HEK293T (cell line): ENCODE results near the gene ANXA6.

Source experiments
- CTCF ChIA-PET: fragments of 350-600 bp; formaldehyde crosslinking; extraction: SDS; loops from one replicate; lab custom pipeline; 2021; ENCODE audit warnings: antibody characterized with exemption, inconsistent platforms; lab: Yijun Ruan, JAX
- POLR2A ChIA-PET: fragments of 350-600 bp; formaldehyde crosslinking; extraction: SDS; loops from one replicate; lab custom pipeline; 2020; ENCODE audit warnings: antibody characterized with exemption, inconsistent platforms; lab: Yijun Ruan, JAX
- DNase-seq: peaks from one replicate; pipeline ENCODE4 v3.0.0; 2012; ENCODE audit warnings: mixed read lengths; ENCODE audit errors: extremely low spot score
- ARNT ChIP-seq: fragments of 450-650 bp; IDR thresholded peaks from 2 replicates; pipeline ENCODE4 v1.6.1; 2017; ENCODE audit warnings: mild to moderate bottlenecking
- BHLHE40 ChIP-seq: fragments of 450-650 bp; IDR thresholded peaks from 2 replicates; pipeline ENCODE4 v1.6.1; 2016; ENCODE audit warnings: mild to moderate bottlenecking, moderate library complexity, borderline replicate concordance
- CTBP1 ChIP-seq: fragments of 450-650 bp; IDR thresholded peaks from 2 replicates; pipeline ENCODE4 v1.6.1; 2016; ENCODE audit warnings: borderline replicate concordance
- ELF4 ChIP-seq: fragments of 450-650 bp; IDR thresholded peaks from 2 replicates; pipeline ENCODE4 v1.6.1; 2017; ENCODE audit warnings: antibody characterized with exemption
- FOXA1 ChIP-seq: fragments of 450-650 bp; IDR thresholded peaks from 2 replicates; pipeline ENCODE4 v1.6.1; 2016; ENCODE audit warnings: mild to moderate bottlenecking
- FOXK2 ChIP-seq: fragments of 450-650 bp; IDR thresholded peaks from 2 replicates; pipeline ENCODE4 v1.6.1; 2016; ENCODE audit warnings: mild to moderate bottlenecking
- FOXM1 ChIP-seq: fragments of 450-650 bp; IDR thresholded peaks from 2 replicates; pipeline ENCODE4 v1.6.1; 2017; ENCODE audit warnings: mild to moderate bottlenecking, borderline replicate concordance
- HDGF ChIP-seq: fragments of 450-650 bp; IDR thresholded peaks from 2 replicates; pipeline ENCODE4 v1.6.1; 2017; ENCODE audit warnings: antibody characterized with exemption, borderline replicate concordance
- L3MBTL2 ChIP-seq: fragments of 450-650 bp; conservative IDR thresholded peaks from 2 replicates; pipeline ENCODE4 v1.6.1; 2016; ENCODE audit warnings: mild to moderate bottlenecking
- LEF1 ChIP-seq: fragments of 450-650 bp; IDR thresholded peaks from 2 replicates; pipeline ENCODE4 v1.6.1; 2017; ENCODE audit warnings: mild to moderate bottlenecking, borderline replicate concordance
- NFRKB ChIP-seq: fragments of 450-650 bp; IDR thresholded peaks from 2 replicates; pipeline ENCODE4 v1.6.1; 2016; ENCODE audit warnings: mild to moderate bottlenecking, moderate library complexity
- PKNOX1 ChIP-seq: fragments of 450-650 bp; IDR thresholded peaks from 2 replicates; pipeline ENCODE4 v1.6.1; 2016
- SP1 ChIP-seq: fragments of 450-650 bp; IDR thresholded peaks from 2 replicates; pipeline ENCODE4 v1.6.1; 2017
- SUZ12 ChIP-seq: fragments of 450-650 bp; IDR thresholded peaks from 2 replicates; pipeline ENCODE4 v1.6.1; 2016; ENCODE audit warnings: mild to moderate bottlenecking
- TARDBP ChIP-seq: fragments of 450-650 bp; IDR thresholded peaks from 2 replicates; pipeline ENCODE4 v1.6.1; 2016
- ZNF384 ChIP-seq: fragments of 450-650 bp; IDR thresholded peaks from 2 replicates; pipeline ENCODE4 v1.6.1; 2016

The ANXA6 gene

DNA sequence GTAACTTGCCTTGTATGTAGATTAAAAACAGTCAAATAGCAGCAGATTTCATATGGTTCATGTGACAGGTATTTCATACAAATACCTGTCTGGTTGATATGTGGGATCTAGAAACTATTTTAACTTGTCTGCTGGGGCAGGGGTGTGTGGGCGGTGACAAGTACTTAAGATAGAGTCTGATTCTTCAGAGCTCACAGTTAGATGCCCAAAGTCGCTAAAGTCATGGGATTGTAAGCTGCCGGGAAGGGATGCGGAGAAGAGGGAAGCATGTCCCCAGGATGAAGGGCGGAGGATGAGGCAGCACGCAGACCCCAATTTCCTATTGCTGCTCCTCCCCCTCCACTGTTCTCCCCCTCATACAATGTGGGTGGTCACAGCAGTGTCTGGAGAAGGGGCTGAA lies 13.3 kb downstream of the ANXA6 start:
- CTCF ChIA-PET, result interaction anchor here (0.9 to 1.8 kb wide), 2 partner anchors 18 to 22 kb away, joined by 3 to 6 read pairs; no protein-coding TSS in a partner anchor
- POLR2A ChIA-PET, result no interaction called here
- DNase-seq, result no peak
- TF ChIP-seq HDGF (no peak), FOXM1 (no peak)

GRCh38 chr5:151143645-151144044 lies 13.9 kb downstream of the ANXA6 start:
- ChIA-PET POLR2A (interaction anchor here (1.6 kb wide), 1 partner anchor 14 kb away, joined by 8 read pairs; the partner anchor contains the start of gene ANXA6), CTCF (interaction anchor here (1.8 to 2.7 kb wide), 2 partner anchors 18 kb away, joined by 6 to 10 read pairs; no protein-coding TSS in a partner anchor)
- DNase-seq, result no peak
- TF ChIP-seq ELF4, result no peak
- TF ChIP-seq FOXK2, result no peak
- no peak for TF ChIP-seq NFRKB
- no peak for TF ChIP-seq FOXA1
- no peak for TF ChIP-seq LEF1
- no peak for TF ChIP-seq ZNF384
- TF ChIP-seq SP1, result no peak
- TF ChIP-seq BHLHE40, result no peak
- TF ChIP-seq L3MBTL2, result no peak
- no peak for TF ChIP-seq HDGF
- TF ChIP-seq TARDBP, result no peak
- no peak for TF ChIP-seq ARNT
- no peak for TF ChIP-seq CTBP1
- no peak for TF ChIP-seq FOXM1
- TF ChIP-seq SUZ12, result no peak

DNA sequence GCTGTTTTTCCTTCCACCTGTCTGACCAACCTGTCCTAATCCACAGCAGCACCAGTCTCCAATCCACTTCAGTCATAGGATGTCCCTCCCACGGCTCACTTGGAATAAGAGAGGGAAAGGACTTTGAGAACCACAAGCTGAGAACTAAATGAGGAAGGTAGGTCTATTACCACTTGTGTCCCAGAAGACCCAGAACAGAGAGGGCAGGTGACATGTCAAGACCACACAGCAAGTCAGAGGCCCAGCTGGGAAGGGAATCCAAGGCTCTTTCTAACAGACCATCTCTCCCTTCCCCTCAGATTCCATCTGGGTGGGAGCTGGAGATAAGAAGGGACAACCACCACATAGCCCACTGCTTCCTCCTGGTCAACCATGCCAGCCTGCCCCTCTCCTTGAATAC lies 14.6 kb downstream of the ANXA6 start:
- TF ChIP-seq LEF1 (no peak), ELF4 (no peak), FOXA1 (no peak), FOXM1 (no peak)
- CTCF ChIA-PET, result interaction anchor here (2.0 to 2.7 kb wide), 2 partner anchors 17 to 27 kb away, joined by 6 to 10 read pairs; no protein-coding TSS in a partner anchor
- DNase-seq, result no peak
- POLR2A ChIA-PET, result interaction anchor here (1.6 kb wide), 1 partner anchor 15 kb away, joined by 8 read pairs; the partner anchor contains the start of gene ANXA6

- ChIA-PET POLR2A (interaction anchor here (1.2 kb wide), 1 partner anchor 16 kb away, joined by 4 read pairs; the partner anchor contains the start of gene ANXA6), CTCF (interaction anchor here (0.6 to 2.7 kb wide), 3 partner anchors 16 to 599 kb away, joined by 3 to 10 read pairs (median 6); no protein-coding TSS in a partner anchor)
- no peak for TF ChIP-seq FOXA1
- no peak for TF ChIP-seq CTBP1
- TF ChIP-seq FOXM1, result no peak
- no peak for TF ChIP-seq SP1
- TF ChIP-seq ZNF384, result no peak
- TF ChIP-seq HDGF, result no peak
- TF ChIP-seq SUZ12, result no peak
- no peak for TF ChIP-seq NFRKB
- TF ChIP-seq PKNOX1, result no peak
- no peak for TF ChIP-seq ELF4
- TF ChIP-seq FOXK2, result no peak
- TF ChIP-seq BHLHE40, result no peak
- TF ChIP-seq LEF1, result no peak
- TF ChIP-seq TARDBP, result no peak
- TF ChIP-seq ARNT, result no peak
- TF ChIP-seq L3MBTL2, result no peak
- no peak for DNase-seq
These were observed 16.0 kb downstream of the ANXA6 start for GRCh38 chr5:151141535-151141934.

GRCh38 chr5:151140686-151141459 lies 16.7 kb downstream of the ANXA6 start:
- ChIA-PET CTCF (interaction anchor here (0.6 to 2.7 kb wide), 3 partner anchors 15 to 600 kb away, joined by 3 to 10 read pairs (median 6); no protein-coding TSS in a partner anchor), POLR2A (interaction anchor here (1.2 kb wide), 1 partner anchor 17 kb away, joined by 4 read pairs; the partner anchor contains the start of gene ANXA6)
- TF ChIP-seq LEF1, result no peak
- TF ChIP-seq L3MBTL2, result no peak
- TF ChIP-seq CTBP1, result no peak
- TF ChIP-seq FOXK2, result no peak
- no peak for TF ChIP-seq NFRKB
- no peak for TF ChIP-seq TARDBP
- no peak for TF ChIP-seq HDGF
- no peak for TF ChIP-seq SP1
- TF ChIP-seq ZNF384, result no peak
- TF ChIP-seq FOXA1, result no peak
- TF ChIP-seq PKNOX1, result no peak
- TF ChIP-seq FOXM1, result no peak
- no peak for TF ChIP-seq BHLHE40
- TF ChIP-seq ELF4, result no peak
- no peak for TF ChIP-seq ARNT
- TF ChIP-seq SUZ12, result no peak
- no peak for DNase-seq

GRCh38 chr5:151139646-151140045 lies 17.9 kb downstream of the ANXA6 start:
- DNase-seq, result no peak
- POLR2A ChIA-PET, result no interaction called here
- CTCF ChIA-PET, result no interaction called here
- TF ChIP-seq ZNF384, result no peak
- TF ChIP-seq TARDBP, result no peak
- TF ChIP-seq ARNT, result no peak
- no peak for TF ChIP-seq NFRKB
- TF ChIP-seq FOXA1, result no peak
- no peak for TF ChIP-seq CTBP1
- TF ChIP-seq SUZ12, result no peak
- TF ChIP-seq LEF1, result no peak
- no peak for TF ChIP-seq FOXK2
- no peak for TF ChIP-seq SP1
- no peak for TF ChIP-seq ELF4
- TF ChIP-seq PKNOX1, result no peak
- TF ChIP-seq HDGF, result no peak
- no peak for TF ChIP-seq L3MBTL2
- no peak for TF ChIP-seq BHLHE40
